LoVo (cell line): ENCODE measurements around the gene CGB2.
A peak's percentile ranks its signal among the peaks of the same experiment; 100 is the strongest.

Experiments
- DNase-seq: peaks from one replicate; pipeline ENCODE4 v3.0.0-alpha.2; 2016; ENCODE audit warnings: low spot score

CGB2 gene

DNA sequence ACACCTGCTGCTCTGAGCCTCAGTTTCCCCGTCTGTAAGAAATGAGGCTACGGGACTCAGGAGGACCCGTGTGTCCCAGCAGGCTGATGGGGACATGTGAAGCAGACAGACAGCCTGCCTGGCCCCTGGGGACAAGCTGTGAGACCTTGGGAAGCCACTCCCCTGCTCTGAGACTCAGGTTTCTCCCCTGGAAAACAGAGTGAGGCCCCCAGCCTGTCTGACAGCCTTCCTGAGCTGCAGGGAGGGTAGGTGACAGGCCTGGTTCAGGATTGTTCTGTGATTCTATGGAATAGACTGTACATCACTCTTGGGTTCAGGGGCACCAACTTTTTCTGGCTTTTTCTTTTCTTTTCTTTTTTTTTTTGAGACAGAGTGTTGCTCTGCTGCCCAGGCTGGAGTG lies 35.9 kb downstream of the CGB2 start:
- no peak for DNase-seq

DNA sequence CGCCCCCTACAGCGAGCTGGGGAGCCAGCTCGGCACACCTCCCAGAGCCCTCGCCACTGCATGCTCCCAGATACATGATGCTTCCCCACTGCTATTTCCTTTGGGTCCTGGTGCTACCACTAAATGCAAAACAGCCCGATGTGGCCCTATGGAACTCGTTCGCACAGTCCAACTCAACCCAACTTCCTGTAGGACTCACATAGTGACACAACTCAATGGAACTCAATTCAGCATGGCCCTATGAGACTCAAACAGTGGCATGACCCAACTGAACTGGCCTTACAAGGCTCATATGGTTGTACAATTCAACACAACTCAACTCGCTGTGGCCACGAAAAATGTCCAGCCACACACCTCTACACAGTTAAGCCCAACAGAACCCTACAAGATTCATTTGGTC lies 37.3 kb downstream of the CGB2 start:
- DNase-seq = no peak

DNA sequence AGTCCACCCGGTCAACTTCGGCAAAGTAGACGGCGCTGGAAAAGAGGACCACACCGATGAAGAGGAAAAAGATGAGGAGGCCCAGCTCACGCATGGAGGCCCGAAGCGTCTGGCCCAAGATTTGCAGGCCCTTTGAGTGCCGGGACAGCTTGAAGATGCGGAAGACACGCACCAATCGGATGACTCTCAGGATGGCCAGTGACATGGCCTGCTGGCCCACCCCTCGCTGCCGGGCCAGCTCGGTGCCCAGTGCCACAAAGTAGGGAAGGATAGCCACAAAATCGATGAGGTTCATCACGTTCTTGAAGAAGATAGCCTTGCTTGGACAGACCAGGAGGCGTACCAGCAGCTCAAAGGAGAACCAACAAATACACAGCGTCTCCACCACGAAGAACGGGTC lies 38.7 kb downstream of the CGB2 start:
- no peak for DNase-seq

DNA sequence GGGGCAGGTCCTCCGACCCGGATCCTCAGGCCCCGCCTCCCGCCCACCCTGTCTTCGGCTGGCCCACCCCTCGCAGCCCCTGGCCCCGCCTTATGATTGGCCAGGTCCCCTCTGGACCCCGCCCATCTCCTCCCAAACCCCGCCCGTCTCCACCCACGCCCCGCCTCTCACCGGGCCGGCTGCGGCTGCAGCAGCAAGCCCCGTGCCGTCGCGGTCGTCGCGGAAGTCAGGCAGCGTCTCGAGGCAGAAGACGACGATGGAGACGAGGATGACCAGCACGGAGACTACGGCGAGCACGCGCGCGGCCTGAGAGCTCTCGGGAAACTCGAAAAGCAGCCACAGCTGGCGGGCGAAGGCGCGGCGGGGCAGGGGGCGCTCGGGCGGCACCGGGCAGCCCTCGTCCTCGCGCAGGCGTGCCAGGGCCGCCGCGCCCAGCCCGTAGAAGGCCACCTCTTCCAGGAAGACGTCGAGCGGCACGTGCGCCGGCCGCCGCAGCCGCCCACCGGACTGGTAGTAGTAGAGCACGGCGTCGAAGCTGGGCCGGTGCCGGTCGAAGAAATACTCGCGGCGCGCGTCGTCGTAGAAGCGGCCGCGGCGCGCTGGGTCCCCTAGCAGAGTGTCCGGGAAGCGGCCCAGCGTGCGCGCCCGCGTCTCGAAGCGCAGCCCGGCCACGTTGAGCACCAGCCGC lies 40.3 kb downstream of the CGB2 start:
- no peak for DNase-seq

DNA sequence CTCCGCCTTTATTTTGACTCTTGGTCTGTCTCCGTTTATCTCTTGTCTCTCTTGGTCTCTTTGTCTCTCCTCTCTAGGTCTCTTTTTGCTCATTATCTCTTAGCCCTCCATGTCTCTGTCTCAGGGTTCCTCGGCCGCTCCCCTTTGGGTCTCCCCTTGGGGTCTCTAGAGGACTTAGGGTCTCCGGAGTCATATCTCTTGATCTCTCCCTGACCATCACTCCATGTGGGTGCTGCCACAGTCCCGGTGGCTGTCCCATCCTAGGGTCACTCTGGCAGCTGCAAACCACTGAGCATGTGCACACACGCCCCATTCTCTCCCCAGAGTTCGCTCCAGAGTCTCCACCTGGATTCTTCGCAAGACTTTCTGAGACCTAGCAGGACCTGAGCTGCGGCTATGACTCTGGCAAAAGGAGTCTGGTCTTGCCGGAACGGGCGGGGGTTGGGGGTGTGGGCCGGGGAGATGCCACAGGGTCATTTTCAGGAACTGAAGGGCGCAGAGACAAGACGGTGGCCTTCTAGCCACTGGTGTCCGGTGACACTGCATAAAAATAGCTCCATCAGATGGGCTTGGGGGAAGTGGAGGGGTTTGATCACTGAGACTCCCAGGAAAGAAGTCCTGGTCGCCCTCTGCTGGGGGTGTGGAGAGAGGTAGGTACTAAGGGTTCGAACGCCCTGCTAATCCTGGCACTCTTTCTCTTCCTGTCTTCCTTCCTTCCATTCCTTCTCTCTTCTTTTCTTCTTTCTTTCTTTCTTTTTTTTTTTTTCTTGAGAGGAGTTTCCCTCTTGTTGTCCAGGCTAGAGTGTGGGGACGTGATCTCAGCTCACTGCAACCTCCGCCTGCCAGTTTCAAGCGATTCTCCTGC lies 42.1 kb downstream of the CGB2 start:
- DNase-seq = no peak

DNA sequence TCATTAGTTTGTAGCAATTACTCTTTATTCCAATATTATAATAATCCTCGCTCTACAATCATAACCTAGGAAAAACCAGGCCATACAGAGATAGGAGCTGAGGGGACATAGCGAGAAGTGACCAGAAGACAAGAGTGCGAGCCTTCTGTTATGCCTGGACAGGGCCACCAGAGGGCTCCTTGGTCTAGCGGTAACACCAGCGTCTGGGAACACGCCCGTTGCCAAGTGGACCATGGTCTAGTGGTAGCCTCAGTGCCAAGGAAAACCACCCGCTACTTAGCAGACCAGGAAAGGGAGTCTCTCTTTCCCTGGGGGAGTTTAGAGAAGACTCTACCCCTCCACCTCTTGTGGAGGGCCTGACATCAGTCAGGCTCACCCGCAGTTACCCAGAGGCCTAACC lies 43.2 kb downstream of the CGB2 start:
- DNase-seq = peak; percentile 38

DNA sequence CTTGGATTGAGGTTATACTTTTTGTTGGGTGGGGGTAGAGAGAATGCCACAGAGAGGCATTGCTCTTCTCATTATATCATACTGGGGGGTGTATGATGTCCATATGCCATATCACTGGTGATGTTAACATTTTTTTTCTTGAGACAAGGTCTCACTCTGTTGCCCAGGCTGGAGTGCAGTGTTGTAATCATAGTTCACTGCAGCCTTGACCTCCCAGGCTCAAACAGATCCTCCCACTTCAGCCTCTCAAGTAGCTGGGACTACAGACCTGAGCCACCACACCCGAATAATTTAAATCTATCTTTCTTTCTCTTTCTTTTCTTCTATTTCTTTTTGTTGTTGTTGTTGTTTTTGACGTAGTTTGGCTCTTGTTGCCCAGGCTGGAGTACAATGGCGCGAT lies 48.7 kb downstream of the CGB2 start:
- no peak for DNase-seq

DNA sequence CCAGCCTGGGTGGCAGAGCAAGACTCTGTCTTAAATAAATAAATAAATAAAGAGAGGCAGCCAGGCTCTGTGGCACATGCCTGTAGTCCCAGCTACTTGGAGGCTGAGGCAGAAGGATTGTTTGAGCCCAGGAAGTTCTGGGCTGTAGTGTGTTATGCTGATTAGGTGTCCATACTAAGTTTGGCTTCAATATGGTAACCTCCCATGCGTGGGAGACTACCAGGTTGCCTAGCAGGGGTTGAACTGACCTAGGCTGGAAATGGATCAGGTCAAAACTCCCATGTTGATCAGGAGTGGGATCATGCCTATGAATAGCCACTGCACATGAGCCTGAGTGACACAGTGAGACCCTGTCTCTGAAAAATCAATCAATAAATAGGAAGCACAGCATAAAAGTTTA lies 49.6 kb downstream of the CGB2 start:
- DNase-seq = no peak
